ENCODE results near the gene CXCL9.
"Not testable (repeated sequence)": the region's sequence is repeated elsewhere in the genome, so short reads cannot be mapped to it uniquely, and the experiment has no call there.

GRCh38 chr4:76044686-76045085, 37.4 kb upstream of the CXCL9 start:
- TF ChIP-seq, protein P1, sequence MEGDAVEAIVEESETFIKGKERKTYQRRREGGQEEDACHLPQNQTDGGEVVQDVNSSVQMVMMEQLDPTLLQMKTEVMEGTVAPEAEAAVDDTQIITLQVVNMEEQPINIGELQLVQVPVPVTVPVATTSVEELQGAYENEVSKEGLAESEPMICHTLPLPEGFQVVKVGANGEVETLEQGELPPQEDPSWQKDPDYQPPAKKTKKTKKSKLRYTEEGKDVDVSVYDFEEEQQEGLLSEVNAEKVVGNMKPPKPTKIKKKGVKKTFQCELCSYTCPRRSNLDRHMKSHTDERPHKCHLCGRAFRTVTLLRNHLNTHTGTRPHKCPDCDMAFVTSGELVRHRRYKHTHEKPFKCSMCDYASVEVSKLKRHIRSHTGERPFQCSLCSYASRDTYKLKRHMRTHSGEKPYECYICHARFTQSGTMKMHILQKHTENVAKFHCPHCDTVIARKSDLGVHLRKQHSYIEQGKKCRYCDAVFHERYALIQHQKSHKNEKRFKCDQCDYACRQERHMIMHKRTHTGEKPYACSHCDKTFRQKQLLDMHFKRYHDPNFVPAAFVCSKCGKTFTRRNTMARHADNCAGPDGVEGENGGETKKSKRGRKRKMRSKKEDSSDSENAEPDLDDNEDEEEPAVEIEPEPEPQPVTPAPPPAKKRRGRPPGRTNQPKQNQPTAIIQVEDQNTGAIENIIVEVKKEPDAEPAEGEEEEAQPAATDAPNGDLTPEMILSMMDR (IDR thresholded peaks at IDR 0.05; ENCODE audit: insufficient read depth, low read length, poor library complexity, severe bottlenecking), result not testable (repeated sequence)
- not testable (repeated sequence) for TF ChIP-seq EZH2phosphoT487 (conservative IDR thresholded peaks at IDR 0.05; ENCODE audit: low read length)
